GM18951 (cell line): ENCODE measurements around the gene DDX51.
A peak's percentile ranks its signal among the peaks of the same experiment; 100 is the strongest.

Experiments used
- POLR2A ChIP-seq: IDR thresholded peaks from 4 replicates; pipeline ENCODE4 v1.6.1; 2011; ENCODE audit warnings: mild to moderate bottlenecking; ENCODE audit not compliant: insufficient read length, insufficient read depth; ENCODE audit errors: extremely low read depth
- in situ Hi-C: fragments of 300-500 bp; cut with MboI; formaldehyde crosslinking; loops from one replicate; pipeline ENCODE4 v1.12.0; 2022; ENCODE audit warnings: low sequenced_read_pairs, mixed read lengths, inconsistent platforms; ENCODE audit not compliant: unreplicated experiment

DDX51 gene

GRCh38 chr12:132131229-132131628, 12.9 kb downstream of the DDX51 start:
- no peak for TF ChIP-seq POLR2A
- in situ Hi-C loops: no loop called here

- peak; percentile 8 for TF ChIP-seq POLR2A
- in situ Hi-C loops: no loop called here
Measured at GRCh38 chr12:132130690-132131089, 13.4 kb downstream of the DDX51 start.

- no peak for TF ChIP-seq POLR2A
- in situ Hi-C loops: no loop called here
Measured at GRCh38 chr12:132129007-132129406, 15.1 kb downstream of the DDX51 start.

GRCh38 chr12:132127041-132127440, 17.1 kb downstream of the DDX51 start:
- TF ChIP-seq POLR2A: no peak
- in situ Hi-C loops: no loop called here

GRCh38 chr12:132125736-132126135, 18.4 kb downstream of the DDX51 start:
- in situ Hi-C loops: no loop called here
- no peak for TF ChIP-seq POLR2A

DNA sequence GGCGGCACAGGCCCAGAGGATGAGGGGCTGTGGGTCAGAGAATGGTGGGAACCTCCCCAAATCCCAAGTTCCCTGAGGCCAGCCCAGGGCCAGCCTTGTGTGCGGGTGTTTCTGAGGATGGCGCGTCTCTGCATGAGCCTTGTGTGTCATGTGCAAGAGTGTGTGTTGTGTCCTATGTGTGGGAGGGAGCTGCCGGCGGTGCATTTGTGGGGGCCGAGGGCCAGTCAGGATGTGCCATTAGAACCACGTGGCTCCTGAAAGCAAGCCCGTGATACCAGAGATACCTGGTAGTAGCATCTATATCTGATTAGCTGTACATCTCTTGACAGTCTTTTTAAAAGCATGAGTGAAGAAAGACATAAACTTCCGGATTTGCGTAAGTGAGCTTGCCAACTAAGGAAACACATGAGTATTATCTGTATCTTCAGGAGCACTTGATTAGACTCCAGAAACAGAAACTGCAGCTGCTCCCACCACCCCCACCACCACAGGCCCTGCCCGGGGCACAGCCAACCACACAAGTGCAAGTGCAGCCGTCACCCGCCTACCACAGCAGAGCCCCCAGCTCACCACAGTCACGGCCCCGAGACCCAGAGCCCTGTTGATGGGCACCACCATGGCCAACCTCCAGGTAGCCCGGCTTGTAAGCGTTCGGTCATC, 19.2 kb downstream of the DDX51 start:
- no peak for TF ChIP-seq POLR2A
- in situ Hi-C loops: no loop called here

DNA sequence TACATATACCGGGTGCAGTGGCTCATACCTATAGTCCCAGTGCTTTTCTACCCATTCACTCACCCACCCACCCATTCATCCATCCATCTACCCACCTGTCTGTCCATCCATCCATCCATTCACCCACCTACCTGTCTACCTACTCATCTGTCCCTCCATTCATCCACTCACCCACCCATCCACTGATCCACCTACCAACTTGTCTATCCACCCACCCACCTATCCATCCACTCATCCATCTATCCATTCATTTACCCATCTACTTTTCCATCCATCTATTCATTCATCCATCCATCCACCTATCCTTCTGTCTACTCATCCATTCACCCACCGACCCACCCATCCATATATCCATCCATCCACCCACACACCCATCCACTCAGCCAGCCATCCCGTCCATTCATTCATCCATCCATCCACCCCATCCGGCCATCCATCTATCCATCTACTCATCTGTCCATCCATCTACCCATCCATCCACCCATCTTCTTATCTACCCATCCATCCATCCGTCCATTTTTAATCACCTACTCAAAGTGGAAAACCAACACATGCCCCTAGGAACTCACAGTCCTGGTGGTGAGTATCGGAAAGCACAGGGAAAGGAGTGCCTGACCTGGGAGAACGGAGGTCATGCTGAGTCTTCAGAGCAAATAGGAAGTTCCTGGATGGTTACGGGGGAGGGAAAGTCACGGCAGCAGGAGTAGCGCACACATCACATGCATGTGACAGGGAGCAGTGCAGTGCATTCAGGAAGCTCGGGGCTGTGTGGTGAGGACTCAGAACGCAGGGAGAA, 20.0 kb downstream of the DDX51 start:
- in situ Hi-C loops: no loop called here
- TF ChIP-seq POLR2A: no peak

- in situ Hi-C loops: no loop called here
- no peak for TF ChIP-seq POLR2A
Measured at GRCh38 chr12:132121283-132121682, 22.8 kb downstream of the DDX51 start.

DNA sequence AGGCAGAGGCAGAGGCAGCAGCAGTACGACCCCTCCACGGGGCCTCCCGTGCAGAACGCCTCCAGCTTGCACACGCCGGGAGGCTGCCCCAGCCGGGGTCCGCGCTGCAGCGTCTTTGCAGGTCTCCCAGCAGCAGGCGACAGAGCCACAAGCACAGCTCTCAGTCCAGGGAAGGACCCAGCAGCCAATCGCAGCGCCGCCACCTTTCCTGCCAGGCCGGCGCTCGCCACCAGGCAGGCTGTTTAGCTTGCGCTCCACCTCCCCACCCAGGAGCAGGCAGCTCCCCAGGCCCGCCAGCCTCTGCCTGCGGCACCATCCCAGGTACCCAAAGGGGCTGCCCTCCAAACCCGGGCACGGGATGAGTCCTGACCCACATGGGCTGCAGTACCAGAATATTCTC, 25.2 kb downstream of the DDX51 start:
- TF ChIP-seq POLR2A: no peak
- in situ Hi-C loops: no loop called here

DNA sequence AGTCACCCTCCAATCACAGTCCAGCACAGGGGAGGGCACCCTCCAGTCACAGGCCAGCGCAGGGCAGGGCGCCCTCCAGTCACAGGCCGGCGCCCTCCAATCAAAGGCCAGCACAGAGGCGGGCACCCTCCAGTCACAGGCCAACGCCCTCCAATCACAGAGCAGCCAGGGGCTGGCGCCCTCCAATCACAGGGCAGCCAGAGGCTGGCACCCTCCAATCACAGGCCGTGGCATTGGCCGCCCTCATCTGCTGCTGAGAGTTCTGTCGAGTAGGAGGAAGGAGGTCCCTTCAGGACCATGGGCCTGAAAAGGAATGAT, 26.6 kb downstream of the DDX51 start:
- TF ChIP-seq POLR2A: no peak
- in situ Hi-C loops: no loop called here

DNA sequence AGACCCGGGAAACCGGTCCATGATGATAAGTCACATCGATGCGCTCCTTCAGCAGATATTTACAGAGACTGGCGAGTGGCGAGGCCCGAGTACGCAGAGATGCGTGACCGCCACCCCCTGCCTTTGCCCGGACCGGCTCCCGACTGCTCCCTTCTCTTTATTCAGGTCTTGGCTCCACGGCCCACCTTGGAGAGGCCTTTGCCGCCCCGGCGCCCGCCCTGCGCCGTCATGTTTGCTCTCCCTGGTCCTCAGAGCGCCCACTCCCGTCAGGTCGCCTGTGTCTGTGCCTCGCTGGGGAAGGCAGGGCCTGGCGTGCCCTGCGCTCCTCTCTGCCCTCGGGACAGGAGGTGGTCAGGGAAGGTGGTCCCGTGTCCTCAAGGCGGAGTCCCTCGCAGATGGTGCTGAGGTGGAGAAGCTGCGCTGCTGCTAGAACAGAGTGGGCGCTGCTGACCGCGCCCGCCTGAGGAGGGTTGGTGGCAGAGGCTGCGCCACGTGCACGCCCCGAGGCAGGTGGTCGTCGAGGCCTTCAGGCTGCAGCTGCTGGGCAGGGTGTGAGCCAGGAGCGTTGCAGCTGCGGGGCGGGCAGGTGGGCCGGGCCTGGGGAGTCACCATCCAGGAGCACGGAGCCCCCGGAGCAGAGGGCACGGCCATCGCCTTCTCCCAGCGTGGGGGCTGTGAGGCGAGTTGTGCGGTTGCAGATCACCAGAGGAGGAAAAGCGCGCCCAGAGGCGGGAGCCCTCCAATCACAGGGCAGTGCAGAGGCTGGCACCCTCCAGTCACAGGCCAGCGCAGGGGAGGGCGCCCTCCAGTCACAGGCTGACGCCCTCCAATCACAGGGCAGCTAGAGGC, 27.2 kb downstream of the DDX51 start:
- TF ChIP-seq POLR2A: no peak
- in situ Hi-C loops: no loop called here

GRCh38 chr12:132115500-132115899, 28.6 kb downstream of the DDX51 start:
- TF ChIP-seq POLR2A: no peak
- in situ Hi-C loops: no loop called here

GRCh38 chr12:132114667-132115066, 29.5 kb downstream of the DDX51 start:
- no peak for TF ChIP-seq POLR2A
- in situ Hi-C loops: no loop called here

- in situ Hi-C loops: no loop called here
- no peak for TF ChIP-seq POLR2A
Measured at GRCh38 chr12:132111654-132112304, 32.3 kb downstream of the DDX51 start.

DNA sequence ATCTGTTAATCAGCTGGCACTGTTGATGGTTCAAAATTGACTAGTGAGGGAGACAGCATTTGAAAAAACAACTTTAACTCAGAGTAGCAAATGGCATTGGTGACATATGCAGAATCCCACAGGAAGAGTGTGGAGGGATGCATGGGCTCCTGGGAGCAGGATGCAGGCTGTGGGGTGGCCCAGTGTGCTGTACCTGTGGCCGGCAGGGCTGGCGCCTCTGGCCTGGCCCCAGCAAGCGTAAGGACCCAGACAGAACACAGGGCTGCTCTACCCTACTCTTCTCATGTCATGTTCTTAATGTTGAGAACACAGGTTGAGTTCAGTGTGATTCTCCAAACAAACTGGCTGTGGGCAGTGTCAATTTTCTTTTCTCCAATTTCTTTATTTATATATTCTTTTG, 33.4 kb downstream of the DDX51 start:
- in situ Hi-C loops: no loop called here
- no peak for TF ChIP-seq POLR2A
